H9 (cell line): ENCODE results near the gene KIAA1958. TPM values are rescaled to one million over a fixed set of nuclear protein-coding genes. Genes with fewer than 3 reads are reported as not detected.
A peak's percentile ranks its signal among the peaks of the same experiment; 100 is the strongest.

Source experiments
- DNase-seq: peaks from one replicate; pipeline ENCODE4 v3.0.0-alpha.2; 2017
- H2AFZ ChIP-seq: one replicate; pipeline ENCODE4 v1.6.1; 2013; ENCODE audit warnings: mild to moderate bottlenecking, low read length, control low read depth, moderate library complexity
- H2AK5ac ChIP-seq: 2 replicates; pipeline ENCODE4 v1.6.1; 2013; ENCODE audit warnings: low read length, control low read depth, mixed read lengths; ENCODE audit not compliant: insufficient read length
- H2BK120ac ChIP-seq: one replicate; pipeline ENCODE4 v1.6.1; 2013; ENCODE audit warnings: low read depth, mild to moderate bottlenecking, low read length, control low read depth, inconsistent platforms; ENCODE audit not compliant: poor library complexity, severe bottlenecking
- H2BK12ac ChIP-seq: 2 replicates; pipeline ENCODE4 v1.6.1; 2013; ENCODE audit warnings: low read length, control low read depth, mixed read lengths, low read depth; ENCODE audit not compliant: insufficient read length
- H2BK15ac ChIP-seq: 2 replicates; pipeline ENCODE4 v1.6.1; 2013; ENCODE audit warnings: low read depth, low read length, control low read depth
- H2BK20ac ChIP-seq: one replicate; pipeline ENCODE4 v1.6.1; 2013; ENCODE audit warnings: low read depth, mild to moderate bottlenecking, low read length, control low read depth, inconsistent platforms; ENCODE audit not compliant: poor library complexity, severe bottlenecking
- H2BK5ac ChIP-seq: 2 replicates; pipeline ENCODE4 v1.6.1; 2013; ENCODE audit warnings: low read length, control low read depth, mixed read lengths; ENCODE audit not compliant: insufficient read length
- H3K14ac ChIP-seq: 2 replicates; pipeline ENCODE4 v1.6.1; 2013; ENCODE audit warnings: low read length, control low read depth; ENCODE audit not compliant: insufficient read depth
- H3K18ac ChIP-seq: 2 replicates; pipeline ENCODE4 v1.6.1; 2013; ENCODE audit warnings: low read depth, mild to moderate bottlenecking, mixed read lengths, low read length, control low read depth; ENCODE audit not compliant: insufficient read length
- H3K23ac ChIP-seq: 2 replicates; pipeline ENCODE4 v1.6.1; 2013; ENCODE audit warnings: low read length, control low read depth, mixed read lengths, low read depth; ENCODE audit not compliant: insufficient read length
- H3K23me2 ChIP-seq: 2 replicates; pipeline ENCODE4 v1.6.1; 2013; ENCODE audit warnings: low read depth, mild to moderate bottlenecking, mixed read lengths, low read length, control low read depth; ENCODE audit not compliant: insufficient read length, poor library complexity, severe bottlenecking
- H3K27ac ChIP-seq: 2 replicates; pipeline ENCODE4 v1.5.1; 2013; ENCODE audit warnings: low read length, control low read depth, mixed read lengths, low read depth; ENCODE audit not compliant: insufficient read length
- H3K27me3 ChIP-seq: 2 replicates; pipeline ENCODE4 v1.6.1; 2013; ENCODE audit warnings: low read length, control low read depth, inconsistent platforms; ENCODE audit not compliant: insufficient read depth
- H3K4ac ChIP-seq: 2 replicates; pipeline ENCODE4 v1.6.1; 2013; ENCODE audit warnings: low read depth, mild to moderate bottlenecking, control low read depth, inconsistent platforms, low read length, moderate library complexity
- H3K4me1 ChIP-seq: 2 replicates; pipeline ENCODE4 v1.6.1; 2013; ENCODE audit warnings: low read length, control low read depth, inconsistent platforms; ENCODE audit not compliant: insufficient read depth
- H3K4me2 ChIP-seq: 2 replicates; pipeline ENCODE4 v1.6.1; 2013; ENCODE audit warnings: low read length, control low read depth, mixed read lengths; ENCODE audit not compliant: insufficient read length, insufficient read depth
- H3K56ac ChIP-seq: 2 replicates; pipeline ENCODE4 v1.6.1; 2013; ENCODE audit warnings: low read depth, mild to moderate bottlenecking, mixed read lengths, low read length, control low read depth; ENCODE audit not compliant: insufficient read length
- H3K79me1 ChIP-seq: 2 replicates; pipeline ENCODE4 v1.6.1; 2013; ENCODE audit warnings: low read depth, mild to moderate bottlenecking, moderate library complexity, low read length, control low read depth, inconsistent platforms; ENCODE audit not compliant: insufficient read depth, poor library complexity, severe bottlenecking
- H3K79me2 ChIP-seq: 2 replicates; pipeline ENCODE4 v1.6.1; 2013; ENCODE audit warnings: low read length, control low read depth, inconsistent platforms; ENCODE audit not compliant: insufficient read depth
- H3K9ac ChIP-seq: 2 replicates; pipeline ENCODE4 v1.6.1; 2013; ENCODE audit warnings: low read length, control low read depth, mixed read lengths; ENCODE audit not compliant: insufficient read length; ENCODE audit errors: extremely low read depth
- H3K9me3 ChIP-seq: one replicate; pipeline ENCODE4 v1.6.1; 2013; ENCODE audit warnings: low read depth, low read length, inconsistent platforms; ENCODE audit not compliant: control insufficient read depth
- H3T11ph ChIP-seq: one replicate; pipeline ENCODE4 v1.6.1; 2013; ENCODE audit warnings: mild to moderate bottlenecking, low read length, control low read depth, inconsistent platforms
- H4K20me1 ChIP-seq: one replicate; pipeline ENCODE4 v1.6.1; 2013; ENCODE audit not compliant: control insufficient read depth, insufficient read length, insufficient read depth
- H4K5ac ChIP-seq: 2 replicates; pipeline ENCODE4 v1.6.1; 2013; ENCODE audit warnings: low read depth, mild to moderate bottlenecking, mixed read lengths, low read length, control low read depth; ENCODE audit not compliant: insufficient read length
- H4K8ac ChIP-seq: replicated peaks from 2 replicates; pipeline ENCODE4 v1.6.1; 2013; ENCODE audit warnings: low read length, control low read depth, mixed read lengths, low read depth; ENCODE audit not compliant: insufficient read length
- H4K91ac ChIP-seq: 2 replicates; pipeline ENCODE4 v1.6.1; 2013; ENCODE audit warnings: low read depth, mild to moderate bottlenecking, moderate library complexity, mixed read lengths, low read length, control low read depth; ENCODE audit not compliant: insufficient read length
- H3K27ac Mint-ChIP-seq, 3 experiments: 2 replicates in 2 of 3; 3 replicates in 1 of 3; pipeline ENCODE4 v1.8.0; 2020 to 2021; ENCODE audit warnings: mixed read lengths in 3 of 3, mild to moderate bottlenecking in 1 of 3, moderate library complexity in 1 of 3
- H3K27me3 Mint-ChIP-seq: 2 replicates; pipeline ENCODE4 v1.8.0; 2021; ENCODE audit warnings: low read depth, mild to moderate bottlenecking, moderate library complexity, mixed read lengths
- H3K36me3 Mint-ChIP-seq, 3 experiments: 2 replicates in 2 of 3; 3 replicates in 1 of 3; pipeline ENCODE4 v1.8.0; 2020 to 2021; ENCODE audit warnings: low read depth in 3 of 3, mixed read lengths in 3 of 3; ENCODE audit not compliant: insufficient read depth in 1 of 3
- H3K4me1 Mint-ChIP-seq, 2 experiments: 2 replicates each; pipeline ENCODE4 v1.8.0; 2020; ENCODE audit warnings: mixed read lengths in 2 of 2
- H3K4me3 Mint-ChIP-seq, 2 experiments: 2 replicates in 1 of 2; 3 replicates in 1 of 2; pipeline ENCODE4 v1.8.0; 2020 to 2021; ENCODE audit warnings: mild to moderate bottlenecking in 2 of 2, mixed read lengths in 2 of 2, moderate library complexity in 1 of 2
- H3K9me3 Mint-ChIP-seq, 2 experiments: 2 replicates in 1 of 2; 3 replicates in 1 of 2; pipeline ENCODE4 v1.8.0; 2020; ENCODE audit warnings: mild to moderate bottlenecking in 2 of 2, mixed read lengths in 2 of 2, moderate library complexity in 1 of 2
- CTCF ChIP-seq: fragments of 200-600 bp; sonication (generic); conservative IDR thresholded peaks from 3 replicates; pipeline ENCODE4 v1.8.0; 2021; ENCODE audit warnings: antibody characterized with exemption, mild to moderate bottlenecking
- WGBS: extraction: QIAGEN DNeasy Blood & Tissue Kit; methylation state at CpG from one replicate; pipeline ENCODE4 v1.1.7; 2013; ENCODE audit warnings: missing lambda C conversion rate, low lambda C conversion rate, mixed read lengths; ENCODE audit not compliant: insufficient read length; ENCODE audit errors: extremely low coverage; 5-methylcytosine and 5-hydroxymethylcytosine counted together
- total RNA-seq: library from RNA; stranded (reverse); gene quantifications from 2 replicates; pipeline ENCODE4 v1.2.1, GENCODE V29; 2021

KIAA1958 gene
- total RNA-seq, 1 experiment from 2014 or later: 34.0 TPM

GRCh38 chr9:112489039-112489546 lies 2.5 kb downstream of the KIAA1958 start:
- Histone ChIP-seq H2AFZ (no peak overlapping the region), H3K4me2 (no peak overlapping the region), H3K23ac (no peak overlapping the region), H3K14ac (no peak overlapping the region), H3K79me1 (no peaks in the 10 kb centered on the region), H3K4me1 (peaks cover 2% of the 10 kb centered on the region; the same call in 1 of the 2 replicates), H3K23me2 (peaks cover 3% of the 10 kb centered on the region), H3K79me2 (peaks cover 25% of the 10 kb centered on the region; the same call in 1 of the 2 replicates), H2BK12ac (no peak overlapping the region), H2BK15ac (no peak overlapping the region), H4K8ac (no peak overlapping the region), H3K4ac (no peak overlapping the region), H4K5ac (no peak overlapping the region), H3K27me3 (no peaks in the 10 kb centered on the region), H3K9me3 (no peaks in the 10 kb centered on the region), H2BK20ac (no peak overlapping the region), H3T11ph (no peak overlapping the region), H2BK120ac (no peak overlapping the region), H2AK5ac (no peak overlapping the region), H3K56ac (no peak overlapping the region), H2BK5ac (no peak overlapping the region), H3K27ac (no peak overlapping the region), H4K91ac (no peak overlapping the region), H3K9ac (no peak overlapping the region), H3K18ac (no peak overlapping the region), H4K20me1 (no peaks in the 10 kb centered on the region)
- WGBS: no CpG with 5 or more reads among the region's 5 CpGs
- no peak for DNase-seq
- Mint-ChIP-seq H3K36me3 (peaks cover 21 to 27% (median 25%) of the 10 kb centered on the region in 3 experiments), H3K27me3 (no peaks in the 10 kb centered on the region), H3K9me3 (peaks cover 10 to 14% of the 10 kb centered on the region in 2 experiments), H3K27ac (peak overlapping the region; percentile 17 to 95 (median 21); a peak in 5 of 7 replicates), H3K4me1 (peaks cover 41 to 46% of the 10 kb centered on the region in 2 experiments), H3K4me3 (peak overlapping the region; percentile 47 to 74)
- no peak for TF ChIP-seq CTCF
